ENCODE data around the gene KRTAP10-8. TPM values are rescaled to one million over a fixed set of nuclear protein-coding genes. Genes with fewer than 3 reads are reported as not detected.

KRTAP10-8 gene
- total RNA-seq, 4 donors from 2014 or later, result 1.3 to 7.2 TPM; not detected in 2

DNA sequence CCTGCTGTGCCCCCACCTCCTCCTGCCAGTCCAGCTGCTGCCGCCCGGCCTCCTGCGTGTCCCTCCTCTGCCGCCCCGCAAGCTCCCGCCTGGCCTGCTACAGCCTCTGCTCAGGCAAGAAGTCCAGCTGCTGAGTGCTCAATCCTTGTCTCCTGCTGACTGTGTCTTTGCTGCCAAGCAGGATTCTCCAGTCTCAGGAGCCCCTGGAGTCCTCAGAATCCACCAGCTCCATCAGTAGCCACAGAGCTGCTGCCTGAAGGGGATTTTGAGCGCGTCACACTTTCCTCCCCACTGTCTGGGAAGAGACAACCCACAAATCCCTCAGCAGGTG, 35.3 kb downstream of the KRTAP10-8 start:
- Histone ChIP-seq H3K4me1 (no peaks in the 10 kb centered on the region), H3K27ac (no peak overlapping the region), H3K4me3 (no peak overlapping the region), H3K27me3 (peaks cover 37% of the 10 kb centered on the region), H3K9me3 (no peaks in the 10 kb centered on the region), H3K36me3 (no peaks in the 10 kb centered on the region)
- TF ChIP-seq EP300 (IDR thresholded peaks at IDR 0.05) (no peak), POLR2A (IDR thresholded peaks at IDR 0.05) (no peak), POLR2AphosphoS5 (IDR thresholded peaks at IDR 0.05) (no peak)
- TF ChIP-seq, protein P1, sequence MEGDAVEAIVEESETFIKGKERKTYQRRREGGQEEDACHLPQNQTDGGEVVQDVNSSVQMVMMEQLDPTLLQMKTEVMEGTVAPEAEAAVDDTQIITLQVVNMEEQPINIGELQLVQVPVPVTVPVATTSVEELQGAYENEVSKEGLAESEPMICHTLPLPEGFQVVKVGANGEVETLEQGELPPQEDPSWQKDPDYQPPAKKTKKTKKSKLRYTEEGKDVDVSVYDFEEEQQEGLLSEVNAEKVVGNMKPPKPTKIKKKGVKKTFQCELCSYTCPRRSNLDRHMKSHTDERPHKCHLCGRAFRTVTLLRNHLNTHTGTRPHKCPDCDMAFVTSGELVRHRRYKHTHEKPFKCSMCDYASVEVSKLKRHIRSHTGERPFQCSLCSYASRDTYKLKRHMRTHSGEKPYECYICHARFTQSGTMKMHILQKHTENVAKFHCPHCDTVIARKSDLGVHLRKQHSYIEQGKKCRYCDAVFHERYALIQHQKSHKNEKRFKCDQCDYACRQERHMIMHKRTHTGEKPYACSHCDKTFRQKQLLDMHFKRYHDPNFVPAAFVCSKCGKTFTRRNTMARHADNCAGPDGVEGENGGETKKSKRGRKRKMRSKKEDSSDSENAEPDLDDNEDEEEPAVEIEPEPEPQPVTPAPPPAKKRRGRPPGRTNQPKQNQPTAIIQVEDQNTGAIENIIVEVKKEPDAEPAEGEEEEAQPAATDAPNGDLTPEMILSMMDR (IDR thresholded peaks at IDR 0.05), result no peak
- DNase-seq (ENCODE audit: low spot score in 2 of 2), result no peak
- 59% methylated on average over 7 of the region's 8 CpGs for WGBS

DNA sequence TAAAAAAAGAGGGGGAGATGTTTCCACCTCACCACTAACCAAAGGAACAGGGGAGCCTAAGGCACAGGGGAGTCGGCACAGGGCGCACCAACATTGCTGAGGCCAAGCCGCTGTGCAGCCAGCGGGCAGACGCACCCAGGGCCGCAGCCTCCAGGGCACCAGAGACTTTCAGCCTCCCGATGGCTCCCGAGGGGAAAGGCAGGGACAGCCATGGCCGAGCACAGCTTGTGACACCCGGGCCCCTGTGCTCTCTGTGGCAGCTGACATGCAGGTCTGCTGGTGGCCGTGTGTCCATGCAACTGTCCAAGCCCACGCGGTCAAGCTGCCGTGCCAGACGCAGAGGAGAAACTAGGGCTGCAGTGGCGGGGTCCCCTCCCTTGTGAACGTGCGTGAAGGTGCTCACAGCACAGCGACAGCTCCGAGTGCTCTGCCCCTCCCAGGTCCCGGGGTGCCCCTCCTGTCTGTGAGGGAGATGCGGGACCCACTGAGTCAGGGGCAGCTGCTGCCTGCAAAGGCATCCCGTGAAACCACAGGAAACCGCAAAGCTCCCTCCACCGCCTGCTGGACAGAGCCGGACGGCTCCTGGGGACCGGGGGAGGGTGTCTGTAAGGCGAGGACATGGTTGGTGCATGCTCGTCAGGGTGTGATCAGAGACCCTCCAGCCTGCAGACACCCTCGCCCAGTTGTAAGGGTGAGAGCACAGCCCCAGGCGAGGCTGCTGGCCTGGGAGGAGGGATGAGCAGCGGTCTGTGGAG, 36.9 kb downstream of the KRTAP10-8 start:
- DNase-seq (ENCODE audit: low spot score in 2 of 2), result no peak
- no peaks in the 10 kb centered on the region for H3K4me1 ChIP-seq
- no peak overlapping the region for H3K27ac ChIP-seq
- H3K36me3 ChIP-seq, result no peaks in the 10 kb centered on the region
- no peak overlapping the region for H3K4me3 ChIP-seq
- peaks cover 34% of the 10 kb centered on the region for H3K27me3 ChIP-seq
- no peaks in the 10 kb centered on the region for H3K9me3 ChIP-seq
- TF ChIP-seq POLR2A (IDR thresholded peaks at IDR 0.05) (no peak), POLR2AphosphoS5 (IDR thresholded peaks at IDR 0.05) (no peak), EP300 (IDR thresholded peaks at IDR 0.05) (no peak)
- TF ChIP-seq, protein P1 (IDR thresholded peaks at IDR 0.05), result no peak
- WGBS, result 81% methylated on average over 17 of the region's 33 CpGs

DNA sequence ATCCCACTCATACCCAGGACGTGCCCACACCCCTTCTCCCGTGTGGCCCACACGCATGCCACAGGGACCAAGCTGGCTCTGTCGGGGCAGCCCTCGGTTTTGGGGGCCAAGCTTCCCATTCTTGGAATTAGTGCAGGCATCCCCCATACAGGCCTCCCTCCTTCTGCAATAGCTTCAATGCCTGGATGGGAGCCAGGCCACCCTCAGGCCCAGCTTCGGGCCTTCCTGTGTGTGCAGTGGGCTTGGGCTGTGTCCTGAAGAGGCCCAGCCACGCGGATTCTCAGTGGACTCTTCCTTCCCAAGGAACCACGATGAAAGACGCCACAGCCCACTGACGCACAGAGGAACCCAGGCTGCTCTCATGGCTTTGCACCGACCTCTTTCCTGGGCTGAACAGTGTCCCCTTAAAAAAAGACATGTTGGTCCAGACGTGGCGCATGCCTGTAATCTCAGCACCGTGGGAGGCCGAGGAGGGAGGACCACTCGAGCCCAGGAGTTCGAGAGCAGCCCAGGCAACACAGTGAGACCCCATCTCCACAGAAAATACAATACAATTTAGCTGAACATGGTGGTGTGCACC, 37.7 kb downstream of the KRTAP10-8 start:
- H3K4me3 ChIP-seq, result no peak overlapping the region
- TF ChIP-seq EP300 (IDR thresholded peaks at IDR 0.05) (no peak), POLR2A (IDR thresholded peaks at IDR 0.05) (no peak), POLR2AphosphoS5 (IDR thresholded peaks at IDR 0.05) (no peak)
- TF ChIP-seq, protein P1 (IDR thresholded peaks at IDR 0.05), result no peak
- WGBS, result 79% methylated on average over 18 of the region's 18 CpGs
- DNase-seq (ENCODE audit: low spot score in 2 of 2), result no peak
- H3K36me3 ChIP-seq, result no peaks in the 10 kb centered on the region
- H3K27ac ChIP-seq, result no peak overlapping the region
- H3K4me1 ChIP-seq, result no peaks in the 10 kb centered on the region
- peaks cover 41% of the 10 kb centered on the region for H3K27me3 ChIP-seq
- no peaks in the 10 kb centered on the region for H3K9me3 ChIP-seq

DNA sequence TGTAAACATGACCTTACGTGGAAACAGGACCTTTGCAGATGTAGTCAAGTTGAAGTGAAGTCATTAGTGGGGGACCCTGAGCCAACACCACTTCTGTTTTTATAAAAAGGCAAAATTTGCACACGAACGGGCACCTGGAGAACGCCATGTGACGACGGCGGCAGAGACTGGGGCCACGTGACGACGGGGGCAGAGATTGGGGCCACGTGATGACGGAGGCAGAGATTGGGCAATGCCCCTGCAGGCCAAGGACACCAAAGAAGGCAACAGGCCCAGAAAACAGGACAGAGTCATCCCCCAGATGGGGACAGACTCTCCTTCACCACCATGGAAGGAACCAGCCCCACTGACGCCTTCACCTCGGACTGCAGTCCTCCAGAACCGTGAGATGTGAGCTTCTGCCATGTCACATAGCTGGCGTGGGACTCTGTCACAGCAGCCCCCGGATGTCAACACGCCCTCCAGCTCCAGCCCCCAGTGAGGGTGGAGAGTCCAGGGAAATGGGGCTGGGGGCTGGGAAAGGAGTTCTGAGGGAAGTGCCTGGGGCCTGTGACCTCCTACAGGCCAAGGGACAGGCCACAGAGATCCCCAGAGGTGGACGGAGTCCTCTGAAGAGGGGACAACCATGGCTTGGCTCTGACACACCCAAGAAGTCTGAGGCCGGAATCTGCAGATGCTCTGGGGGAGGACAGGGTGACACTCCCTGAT, 38.5 kb downstream of the KRTAP10-8 start:
- no peaks in the 10 kb centered on the region for H3K9me3 ChIP-seq
- no peak overlapping the region for H3K4me3 ChIP-seq
- no peak overlapping the region for H3K27ac ChIP-seq
- peaks cover 41% of the 10 kb centered on the region for H3K27me3 ChIP-seq
- no peak for TF ChIP-seq EP300 (IDR thresholded peaks at IDR 0.05)
- no peak for TF ChIP-seq POLR2AphosphoS5 (IDR thresholded peaks at IDR 0.05)
- TF ChIP-seq POLR2A (IDR thresholded peaks at IDR 0.05), result no peak
- TF ChIP-seq, protein P1 (IDR thresholded peaks at IDR 0.05), result no peak
- 88% methylated on average over 16 of the region's 20 CpGs for WGBS
- H3K36me3 ChIP-seq, result no peaks in the 10 kb centered on the region
- DNase-seq (ENCODE audit: low spot score in 2 of 2), result no peak
- no peaks in the 10 kb centered on the region for H3K4me1 ChIP-seq
